HG02884 (cell line): ENCODE measurements around the gene PANK4.

Experiments
- ATAC-seq: cut with Tn5 transposase; IDR thresholded peaks from one replicate; pipeline ENCODE4 v1.9.1; 2021; ENCODE audit warnings: mild to moderate bottlenecking, moderate library complexity; ENCODE audit not compliant: unreplicated experiment

The PANK4 gene

DNA sequence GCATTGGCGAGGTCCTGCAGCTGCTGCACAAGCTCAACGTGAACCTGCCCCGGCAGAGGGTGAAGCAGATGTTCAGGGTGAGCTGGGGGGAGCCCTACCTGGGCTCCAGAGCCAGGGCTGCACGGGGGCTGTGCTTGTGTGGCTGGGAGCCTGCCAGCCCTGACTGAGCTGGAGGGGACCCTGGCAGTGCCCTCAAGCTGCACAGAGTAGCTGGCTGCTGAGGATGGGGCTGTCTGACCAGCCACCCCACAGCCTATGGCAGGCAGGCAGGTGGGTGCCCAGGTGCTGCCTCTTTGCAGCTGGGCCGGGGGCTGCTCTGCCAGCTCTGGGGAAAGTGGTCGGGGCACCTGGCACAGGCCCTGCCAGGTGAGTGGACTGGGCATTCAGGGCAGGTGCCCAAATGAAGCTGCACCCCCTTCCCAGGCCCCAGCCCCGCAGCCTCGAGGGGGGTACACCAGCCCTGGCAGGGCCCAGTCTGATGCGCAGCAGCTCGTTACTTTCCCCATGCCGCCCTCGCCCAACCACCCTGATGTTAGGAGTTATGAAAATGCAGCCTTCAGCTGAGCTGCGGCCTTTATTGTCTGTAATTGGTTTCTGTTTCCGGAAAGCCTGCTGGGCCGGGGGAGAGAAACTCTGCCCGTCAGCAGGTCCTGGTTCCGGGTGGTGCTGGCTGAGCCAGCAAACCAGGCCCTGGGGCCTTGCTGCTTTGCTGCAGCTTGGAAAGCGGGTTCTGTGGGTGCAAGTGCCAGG lies 46.0 kb downstream of the PANK4 start:
- no peak for ATAC-seq

DNA sequence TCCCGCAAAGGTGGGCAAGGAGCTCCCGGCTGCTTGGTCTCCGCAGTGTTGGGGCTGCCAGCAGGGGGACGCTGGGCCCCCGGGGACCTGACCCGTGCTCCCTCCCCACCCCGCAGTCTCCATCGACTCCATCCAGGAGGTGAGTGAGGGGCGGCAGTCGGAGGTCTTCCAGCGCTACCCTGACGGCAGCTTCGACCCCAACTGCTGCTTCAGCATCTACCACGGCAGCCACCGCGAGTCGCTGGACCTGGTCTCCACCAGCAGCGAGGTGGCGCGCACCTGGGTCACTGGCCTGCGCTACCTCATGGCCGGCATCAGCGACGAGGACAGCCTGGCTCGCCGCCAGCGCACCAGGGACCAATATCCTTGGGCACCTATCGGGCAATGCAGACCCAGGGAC lies 46.8 kb downstream of the PANK4 start:
- ATAC-seq = no peak

DNA sequence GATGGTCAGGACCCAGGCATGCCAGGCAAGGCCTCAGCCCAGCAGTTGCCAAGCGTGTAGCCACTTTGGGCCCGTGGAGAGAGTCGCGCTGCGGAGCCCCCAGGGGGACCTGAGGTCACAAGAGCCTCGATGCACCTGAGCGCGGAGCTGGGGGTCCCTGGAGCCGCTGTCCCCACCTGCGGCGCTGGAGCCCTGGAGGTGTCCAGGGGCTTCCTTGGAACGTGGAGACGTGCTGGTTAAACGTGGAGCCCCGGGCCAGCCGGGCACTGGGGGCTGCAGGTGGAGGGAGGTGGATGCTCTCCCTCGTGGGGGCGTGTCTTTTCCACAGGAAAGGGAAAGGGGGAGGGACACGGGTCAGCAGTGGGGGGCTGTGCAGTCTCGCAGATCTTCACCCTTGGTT lies 47.2 kb downstream of the PANK4 start:
- ATAC-seq = no peak

DNA sequence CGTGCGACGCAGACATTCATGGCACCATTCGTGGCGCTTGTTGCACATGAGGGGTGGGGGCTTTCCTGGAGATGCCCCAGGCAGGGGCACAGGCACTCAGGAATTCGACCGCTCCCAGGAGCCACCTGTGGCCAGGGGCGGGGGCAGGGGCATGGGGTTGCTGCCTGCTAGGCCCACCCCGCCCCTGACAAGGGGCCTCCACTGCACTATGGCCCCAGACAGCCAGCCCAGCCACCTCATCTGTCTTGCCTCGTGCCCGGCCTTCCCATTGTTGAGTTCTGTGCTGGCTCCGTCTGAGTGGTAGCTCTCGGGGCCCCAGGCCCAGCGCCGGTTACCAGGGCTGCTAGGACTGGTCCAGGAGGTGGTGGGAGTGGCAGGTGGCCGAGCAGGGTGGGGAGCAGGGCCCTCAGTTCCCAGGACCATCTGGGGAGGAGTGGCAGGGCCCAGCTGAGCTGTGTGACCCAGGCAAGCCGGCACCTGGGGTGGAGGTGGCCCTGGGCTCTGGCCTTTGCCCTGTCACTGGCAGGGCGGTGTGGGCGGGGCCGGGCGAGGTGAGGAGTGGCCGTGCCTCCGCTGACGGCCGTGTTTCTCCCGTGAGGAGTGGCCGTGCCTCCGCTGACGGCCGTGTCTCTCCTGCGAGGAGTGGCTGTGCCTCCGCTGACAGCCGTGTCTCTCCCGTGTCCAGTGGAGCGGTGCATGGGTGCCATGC lies 48.5 kb downstream of the PANK4 start:
- ATAC-seq = no peak

DNA sequence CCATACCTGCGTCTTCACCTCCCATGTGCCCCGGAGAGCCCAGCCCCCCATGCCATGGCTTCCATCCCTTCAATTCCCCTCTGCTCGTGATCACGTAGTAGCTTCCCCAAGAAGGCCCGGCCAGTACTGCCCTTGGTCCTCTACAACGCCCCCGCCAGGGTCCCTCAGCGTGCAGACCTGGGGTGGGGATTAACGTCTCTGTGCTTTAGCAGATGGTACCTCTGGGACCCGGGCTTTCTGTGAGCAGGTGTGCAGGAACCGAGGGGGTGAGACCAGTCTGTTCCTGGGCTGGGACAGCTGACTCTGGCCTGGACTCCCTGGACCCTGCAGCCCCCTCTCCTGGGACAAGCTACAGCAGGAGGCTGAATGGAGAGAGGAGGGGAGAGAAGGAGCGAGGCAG lies 49.1 kb downstream of the PANK4 start:
- no peak for ATAC-seq

DNA sequence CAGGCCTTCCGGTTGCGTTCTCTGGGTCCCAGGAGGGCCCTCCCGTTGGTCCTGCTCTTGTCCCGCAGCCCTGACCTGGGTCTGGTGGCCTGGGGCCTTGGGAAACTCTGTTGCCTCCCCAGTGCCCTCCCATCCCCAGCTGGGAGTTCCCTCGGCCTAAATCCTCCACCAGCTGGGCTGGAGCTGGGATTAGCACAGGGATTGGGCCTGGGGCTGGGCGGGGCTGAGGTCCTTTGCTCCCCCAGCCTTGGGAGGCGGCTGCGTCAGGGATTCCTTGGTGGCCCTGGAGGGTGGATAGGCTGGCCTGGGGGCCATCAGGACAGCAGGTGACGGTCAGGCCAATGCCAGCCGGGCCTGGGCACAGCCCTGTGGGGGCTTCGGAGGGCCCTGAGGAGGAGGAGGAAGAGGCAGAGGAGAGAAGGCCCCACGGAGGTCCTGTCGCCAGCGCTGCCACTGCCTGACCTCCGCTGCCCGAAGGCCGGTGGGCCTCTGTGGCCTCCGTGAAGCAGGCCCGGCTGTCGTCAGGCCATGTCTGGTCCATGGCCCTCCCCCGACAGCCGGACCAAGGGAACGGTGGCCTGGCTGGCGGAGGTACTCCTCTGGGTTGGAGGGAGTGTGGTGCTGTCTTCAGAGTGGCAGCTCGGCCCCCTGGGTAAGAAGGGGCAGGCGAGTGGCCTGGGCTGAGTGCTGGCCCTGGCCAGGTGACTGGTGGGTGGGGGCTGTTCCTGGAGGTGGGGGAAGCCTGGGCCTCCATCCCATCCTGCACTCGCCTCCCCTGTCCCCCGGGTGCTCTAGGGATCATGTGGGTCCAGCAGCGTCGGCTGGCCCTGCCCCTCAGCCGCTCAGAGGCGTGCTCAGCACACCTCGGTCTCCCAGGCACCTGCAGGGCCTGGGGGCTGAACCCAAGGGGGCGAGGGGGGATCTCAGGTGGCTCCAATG lies 50.1 kb downstream of the PANK4 start, which contains the start of gene PLCH2:
Gene PLCH2, plus strand, starts transcription at position 229 of the 939 bp plus-strand sequence. Its CDS starts 300 bp downstream, at position 529.
- no peak for ATAC-seq

DNA sequence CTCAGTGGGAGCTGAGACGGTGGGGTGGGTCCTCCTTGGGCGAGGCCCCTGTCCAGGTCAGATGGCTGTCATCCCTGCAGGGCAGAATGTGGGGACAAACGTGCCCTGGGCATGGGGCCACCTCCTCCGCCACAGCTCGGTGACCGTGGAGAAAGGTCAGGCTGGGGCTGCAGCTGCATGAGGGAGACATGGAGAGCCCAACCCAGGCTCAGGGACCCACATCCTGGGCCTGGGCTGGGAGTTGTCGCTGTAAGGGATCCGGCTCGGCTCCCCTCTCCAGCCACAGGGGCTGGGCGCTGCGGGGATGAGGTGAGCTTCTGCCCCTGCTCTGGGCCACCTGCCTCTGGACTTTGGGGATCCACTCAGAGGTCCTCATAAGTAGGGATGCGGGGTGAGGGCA lies 50.8 kb downstream of the PANK4 start:
- ATAC-seq = no peak

DNA sequence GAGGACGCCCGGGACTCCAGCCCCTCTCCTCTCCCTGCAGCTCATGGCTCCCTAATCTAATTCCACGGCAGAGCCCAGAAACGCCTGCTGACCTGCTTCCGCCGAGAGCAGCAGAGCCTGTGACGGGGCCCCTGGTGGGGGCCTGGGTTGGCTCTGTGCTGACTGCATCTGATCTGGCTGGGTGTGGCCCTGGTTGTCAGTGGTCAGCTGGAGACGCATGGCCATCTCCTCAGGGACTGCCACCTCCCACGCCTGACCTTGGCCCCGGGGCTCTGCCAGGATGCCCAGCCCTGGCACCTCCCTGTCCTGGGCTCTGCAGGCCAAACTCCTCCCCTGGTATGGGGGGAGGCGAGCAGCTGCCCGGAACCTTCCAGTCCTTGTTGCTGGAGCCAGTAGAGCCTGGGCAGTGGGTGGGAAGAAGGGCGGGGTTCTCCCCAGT lies 51.4 kb downstream of the PANK4 start:
- no peak for ATAC-seq

DNA sequence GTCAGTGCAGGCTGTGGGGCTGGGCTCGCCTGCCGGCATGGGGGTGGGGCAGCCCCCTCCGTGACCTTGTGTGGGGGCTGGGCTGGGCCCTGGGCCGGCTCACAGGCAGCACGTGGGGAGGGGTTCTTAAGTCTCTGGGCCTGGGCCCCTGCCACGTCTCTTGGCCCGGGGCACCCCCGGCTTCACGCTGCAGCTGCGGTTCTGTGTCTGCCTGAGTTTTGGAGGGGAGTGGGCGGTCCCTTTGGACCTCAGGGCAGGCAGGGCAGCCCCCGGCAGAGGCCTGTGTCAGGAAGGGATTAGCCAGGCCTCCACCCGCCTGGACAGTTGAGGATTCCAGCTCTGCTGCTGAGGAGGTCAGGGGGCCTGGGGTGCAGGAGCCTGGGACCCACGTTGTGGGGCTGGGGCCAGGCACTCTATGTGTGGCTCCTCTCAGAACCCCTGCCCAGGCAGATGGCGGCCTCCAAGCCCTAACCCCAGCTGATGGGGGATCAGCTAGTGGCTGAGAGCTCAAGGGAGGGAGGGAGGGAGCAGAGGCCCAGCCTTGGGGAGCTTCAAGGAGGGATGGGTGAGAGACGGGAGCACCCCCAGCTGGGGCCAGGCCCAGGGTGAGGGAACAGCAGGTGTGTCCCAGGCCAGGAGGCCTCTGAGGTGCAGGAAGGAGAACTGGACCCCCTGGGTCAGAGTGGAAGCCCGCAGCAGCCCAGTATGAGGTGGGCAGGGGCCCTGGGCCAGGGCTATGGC lies 52.1 kb downstream of the PANK4 start:
- ATAC-seq = no peak

DNA sequence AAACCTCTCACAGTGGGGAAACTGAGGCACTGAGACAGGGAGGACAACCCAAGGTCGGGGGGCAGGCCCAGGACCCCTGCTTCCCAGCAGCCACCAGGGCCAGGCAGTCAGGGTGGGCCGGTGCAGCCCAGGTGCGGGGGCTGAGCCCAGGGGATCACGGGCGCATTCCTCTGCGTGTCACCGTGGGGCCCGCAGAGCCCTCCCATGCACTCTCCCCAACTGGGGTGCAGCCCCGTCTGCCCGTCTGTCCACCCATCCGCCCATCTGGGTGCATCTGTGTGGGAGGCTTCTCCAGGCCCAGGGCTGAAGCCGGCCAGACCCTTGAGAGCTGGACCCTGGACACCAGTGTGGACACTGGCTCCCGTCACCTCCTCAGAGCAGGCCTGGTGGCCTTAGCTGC lies 53.2 kb downstream of the PANK4 start:
- no peak for ATAC-seq

DNA sequence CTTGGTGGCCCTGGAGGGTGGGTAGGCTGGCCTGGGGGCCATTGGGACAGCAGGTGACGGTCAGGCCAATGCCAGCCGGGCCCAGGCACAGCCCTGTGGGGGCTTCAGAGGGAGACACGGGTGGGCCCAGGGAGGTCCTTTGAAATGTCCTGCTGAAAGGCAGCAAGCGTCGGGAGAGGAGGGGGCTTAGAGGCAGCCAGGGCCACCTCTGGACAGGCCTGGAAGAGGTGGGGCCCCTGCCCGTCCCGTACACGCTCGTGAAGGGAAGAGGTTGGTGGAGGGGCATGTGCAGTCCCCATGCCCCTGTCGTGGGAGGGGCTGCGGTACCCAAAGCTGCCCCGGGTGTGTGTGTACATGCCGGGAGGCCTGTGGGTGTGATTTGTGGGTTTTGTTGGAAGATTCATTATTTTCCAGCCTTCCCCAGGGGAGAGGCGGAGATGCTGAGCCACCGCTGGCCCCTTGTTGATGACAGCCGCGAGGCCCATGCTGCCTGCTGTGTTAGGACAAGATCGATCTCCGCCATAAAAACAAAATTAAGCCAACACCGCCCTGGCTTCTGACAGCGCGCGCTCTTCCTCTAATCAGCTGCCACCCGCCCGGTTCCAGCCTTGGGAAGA lies 53.7 kb downstream of the PANK4 start:
- ATAC-seq = no peak

DNA sequence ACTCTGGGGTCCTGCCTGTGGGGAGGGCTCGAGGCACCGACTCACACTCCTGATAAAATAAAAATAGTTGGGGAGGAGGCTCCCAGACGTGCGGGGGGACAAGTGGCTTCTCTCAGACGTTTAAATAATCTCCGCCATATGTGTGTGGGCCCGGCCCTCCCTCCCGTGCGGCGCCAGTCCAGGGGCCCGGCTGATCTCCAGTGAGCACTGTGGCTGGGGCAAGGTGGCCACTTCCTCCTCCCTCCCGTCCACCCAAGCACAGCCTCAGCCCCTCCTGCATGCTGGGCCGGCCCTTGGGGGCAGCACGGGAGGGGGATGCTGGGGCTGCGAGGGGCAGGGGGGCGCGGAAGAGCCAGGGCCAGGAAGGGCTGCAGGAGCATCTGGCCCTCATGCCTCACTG lies 54.3 kb downstream of the PANK4 start:
- no peak for ATAC-seq

DNA sequence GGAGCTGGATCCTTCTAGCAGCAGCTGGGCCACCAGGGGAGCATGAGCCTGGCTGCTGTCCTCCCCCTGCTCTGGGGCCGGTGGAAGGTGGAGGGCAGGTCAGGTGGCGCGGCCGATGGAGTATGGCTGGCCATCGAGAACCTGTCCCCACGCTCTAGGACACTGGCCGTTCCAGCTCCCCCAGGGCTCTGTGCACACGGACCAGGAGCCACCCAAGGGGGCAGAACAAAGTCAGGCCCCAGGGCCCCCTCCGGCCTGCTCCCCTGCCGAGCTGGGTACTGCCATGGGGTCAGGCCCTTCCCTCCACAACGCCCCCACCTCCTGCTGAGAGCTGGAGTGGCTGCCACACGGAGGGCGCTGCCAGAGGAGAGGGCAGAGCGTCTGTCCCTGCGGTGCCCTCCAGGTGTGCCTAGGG lies 54.8 kb downstream of the PANK4 start:
- ATAC-seq = no peak

DNA sequence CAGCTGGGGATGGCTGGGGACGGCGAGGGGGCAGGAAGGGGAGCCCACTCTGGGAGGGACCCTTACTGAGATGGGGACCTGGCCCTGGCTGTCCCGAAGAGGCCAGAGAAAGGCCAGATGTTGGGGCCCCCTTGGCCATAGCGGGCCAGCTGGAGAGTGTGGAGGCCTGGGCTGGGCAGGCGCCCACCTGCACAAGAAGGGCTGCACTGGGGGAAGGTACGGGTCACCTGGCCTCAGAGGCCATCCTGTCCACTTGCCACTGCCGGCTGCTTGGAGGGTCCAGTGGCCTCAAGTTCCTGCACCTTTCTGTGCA lies 55.3 kb downstream of the PANK4 start:
- ATAC-seq = no peak

DNA sequence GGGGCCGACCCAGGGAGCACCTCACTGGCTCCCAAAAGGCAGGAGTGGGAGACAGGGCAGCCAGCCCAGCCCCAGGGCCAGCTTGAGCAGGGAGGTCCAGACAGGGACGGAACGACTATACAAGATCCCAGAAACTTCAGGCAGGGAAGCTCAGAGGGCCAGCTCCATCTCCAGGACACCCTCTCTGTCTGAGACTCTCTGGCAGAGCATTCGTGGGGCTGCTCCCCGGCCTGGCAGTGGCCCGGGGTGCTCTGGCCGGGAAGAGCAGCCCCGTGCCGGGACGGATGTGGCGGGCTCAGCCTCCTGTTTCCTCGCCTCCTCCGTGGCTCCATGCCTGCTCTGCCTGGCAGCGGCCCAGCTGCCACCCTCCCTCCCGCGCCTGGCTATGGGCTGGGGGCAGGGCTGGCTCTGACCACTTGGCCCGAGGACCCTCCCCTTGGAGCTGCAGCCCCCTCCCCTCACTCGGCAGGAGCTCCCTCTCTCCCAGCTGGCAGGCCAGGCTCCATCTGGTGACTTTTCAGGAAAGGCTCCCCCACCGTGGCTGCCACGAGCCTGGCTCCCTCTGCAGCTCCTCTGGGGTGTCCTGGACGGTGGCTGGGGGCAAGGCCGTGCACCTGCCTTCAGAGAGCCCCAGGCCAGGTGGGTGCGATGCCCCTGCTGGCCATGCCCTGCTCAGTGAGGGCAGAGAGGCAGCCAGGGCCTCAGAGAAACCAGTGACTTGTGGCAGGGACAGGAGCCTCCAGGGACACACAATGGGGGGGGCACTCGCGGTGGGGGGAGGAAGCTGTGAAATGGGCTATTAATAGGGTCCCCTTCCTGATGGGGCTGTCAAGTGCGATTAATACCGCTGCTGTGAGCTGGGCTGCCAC lies 55.9 kb downstream of the PANK4 start:
- ATAC-seq = no peak

DNA sequence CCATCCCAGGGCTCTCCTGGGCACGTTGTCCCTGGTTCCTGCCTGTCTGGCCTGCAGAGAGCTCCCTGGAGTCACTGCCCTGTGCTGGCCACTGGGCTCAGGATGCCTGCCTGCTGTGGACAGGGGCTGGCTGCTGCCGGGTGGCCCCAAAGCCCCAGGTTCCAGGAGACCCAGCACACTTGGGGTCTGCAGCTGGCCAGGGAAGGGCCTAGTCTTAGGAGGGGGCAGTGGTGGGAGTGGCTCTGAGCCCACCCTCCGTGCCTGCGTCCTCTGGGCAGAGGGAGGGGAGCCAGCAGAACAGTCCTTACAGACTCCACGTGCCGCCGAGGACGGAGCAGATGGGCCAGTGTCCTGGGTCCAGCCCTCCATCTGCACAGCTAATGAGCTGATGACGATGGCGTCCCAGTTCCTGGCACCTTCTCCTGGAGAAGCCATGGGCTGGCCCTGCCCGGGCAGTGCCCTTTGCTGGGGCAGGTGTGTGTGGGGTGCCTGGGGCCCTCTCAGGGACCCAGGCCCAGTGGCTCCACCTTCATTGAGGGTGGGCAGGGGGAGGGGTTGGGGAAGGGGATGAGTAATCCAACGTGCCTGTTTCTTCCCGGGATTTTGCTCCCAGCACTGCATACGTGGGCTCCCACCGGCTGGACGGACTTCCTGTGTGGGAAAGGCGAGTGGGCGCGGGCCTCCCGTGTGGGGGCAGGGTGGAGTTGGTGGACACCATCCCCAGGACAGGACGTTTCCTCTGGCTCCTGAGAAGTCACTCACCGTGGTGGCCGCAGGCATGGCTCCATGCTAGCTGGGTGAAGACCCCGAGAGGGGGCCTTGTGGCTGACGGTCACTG lies 57.1 kb downstream of the PANK4 start:
- no peak for ATAC-seq

DNA sequence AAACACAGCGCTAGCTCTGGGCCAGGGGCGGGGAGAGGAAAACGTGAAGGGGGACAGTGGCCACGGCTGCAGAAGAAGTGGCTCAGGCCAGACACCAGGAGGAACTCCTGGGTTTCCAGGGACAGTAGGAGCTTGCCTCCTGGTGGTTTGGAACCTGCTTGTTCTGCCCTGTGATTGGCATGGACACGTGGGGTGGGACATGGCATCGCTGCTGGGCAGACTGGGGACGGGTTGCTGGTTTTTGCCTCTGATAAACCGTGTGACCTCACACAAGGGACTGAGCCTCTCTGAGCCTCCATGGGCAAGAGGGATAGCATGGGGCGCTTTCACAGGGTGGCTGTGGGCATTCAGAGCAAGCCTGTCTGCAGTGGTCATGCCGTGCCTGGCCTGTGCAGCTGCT lies 57.9 kb downstream of the PANK4 start:
- no peak for ATAC-seq

DNA sequence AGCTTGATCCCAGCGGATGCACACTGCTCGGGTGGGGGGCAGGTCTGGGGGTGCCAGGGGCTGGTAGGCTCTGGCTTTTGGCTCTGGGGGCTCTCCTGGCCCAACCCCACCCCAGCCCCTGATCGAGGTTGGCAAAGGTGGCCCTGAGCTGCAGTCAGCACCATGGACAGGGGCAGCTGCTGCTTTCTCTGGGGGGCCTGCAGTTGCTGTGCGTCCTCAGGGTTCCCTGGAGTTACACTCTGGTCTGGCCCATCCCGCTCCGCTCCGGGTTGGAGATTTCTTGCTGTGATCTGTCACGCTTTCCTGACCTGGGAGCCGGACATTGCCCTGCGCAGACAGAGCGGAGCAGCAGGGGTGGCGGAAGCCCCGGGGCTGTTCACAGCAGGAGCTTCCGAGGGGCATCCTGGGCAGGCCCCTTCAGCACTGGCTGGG lies 58.3 kb downstream of the PANK4 start:
- ATAC-seq = no peak
